GM18907 (cell line): Measurements from ENCODE around the gene CCNDBP1.
"Not testable (repeated sequence)": the region's sequence is repeated elsewhere in the genome, so short reads cannot be mapped to it uniquely, and the experiment has no call there.

Source experiments
- ATAC-seq: cut with Tn5 transposase; IDR thresholded peaks from one replicate; pipeline ENCODE4 v1.9.1; 2021; ENCODE audit warnings: mild to moderate bottlenecking, moderate library complexity; ENCODE audit not compliant: unreplicated experiment

Gene CCNDBP1

DNA sequence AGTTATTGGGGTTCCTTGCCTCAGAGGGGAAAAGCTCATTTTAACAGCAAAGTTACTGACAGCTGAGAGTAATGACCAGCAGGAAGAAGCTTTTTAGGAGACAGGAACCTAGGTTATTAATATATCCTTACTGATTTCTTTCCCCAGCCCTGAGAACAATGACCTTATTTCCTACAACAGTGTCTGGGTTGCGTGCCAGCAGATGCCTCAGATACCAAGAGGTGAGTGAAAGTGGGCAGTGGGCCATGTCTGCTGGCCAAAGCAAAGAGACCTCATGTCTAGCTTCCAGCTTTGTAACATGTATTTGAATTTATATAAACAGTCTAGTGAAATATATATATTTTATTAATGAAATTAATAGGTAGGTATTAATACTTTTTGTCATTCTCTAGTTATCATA is 5.0 kb downstream of the CCNDBP1 start:
- ATAC-seq: no peak

DNA sequence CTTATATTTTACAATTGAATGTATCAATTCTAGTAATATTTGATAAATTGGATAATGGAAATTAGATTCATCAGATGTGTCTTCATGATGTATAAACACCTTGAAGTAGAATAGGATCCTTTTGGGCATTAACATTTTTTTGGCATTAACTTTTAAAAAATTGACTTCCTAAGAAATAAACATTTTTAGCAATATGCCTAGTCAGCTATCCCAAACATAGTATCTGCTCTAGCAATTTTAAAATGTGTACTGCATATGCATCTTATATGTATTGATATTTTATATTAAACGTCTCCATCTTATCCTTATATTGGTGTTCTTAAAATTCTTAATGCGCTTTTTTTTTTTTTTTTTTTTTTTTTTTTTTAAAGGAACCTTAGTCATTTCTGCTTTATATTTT is 8.5 kb downstream of the CCNDBP1 start:
- ATAC-seq: no peak

DNA sequence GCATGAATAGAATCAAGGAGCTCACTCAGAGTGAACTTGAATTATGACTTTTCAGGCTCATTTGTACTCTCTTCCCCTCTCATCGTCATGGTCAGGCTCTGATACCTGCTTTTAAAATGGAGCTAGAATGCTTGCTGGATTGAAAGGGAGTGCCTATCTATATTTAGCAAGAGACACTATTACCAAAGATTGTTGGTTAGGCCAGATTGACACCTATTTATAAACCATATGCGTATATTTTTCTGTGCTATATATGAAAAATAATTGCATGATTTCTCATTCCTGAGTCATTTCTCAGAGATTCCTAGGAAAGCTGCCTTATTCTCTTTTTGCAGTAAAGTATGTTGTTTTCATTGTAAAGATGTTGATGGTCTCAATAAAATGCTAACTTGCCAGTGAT is 9.6 kb downstream of the CCNDBP1 start:
- ATAC-seq: no peak

DNA sequence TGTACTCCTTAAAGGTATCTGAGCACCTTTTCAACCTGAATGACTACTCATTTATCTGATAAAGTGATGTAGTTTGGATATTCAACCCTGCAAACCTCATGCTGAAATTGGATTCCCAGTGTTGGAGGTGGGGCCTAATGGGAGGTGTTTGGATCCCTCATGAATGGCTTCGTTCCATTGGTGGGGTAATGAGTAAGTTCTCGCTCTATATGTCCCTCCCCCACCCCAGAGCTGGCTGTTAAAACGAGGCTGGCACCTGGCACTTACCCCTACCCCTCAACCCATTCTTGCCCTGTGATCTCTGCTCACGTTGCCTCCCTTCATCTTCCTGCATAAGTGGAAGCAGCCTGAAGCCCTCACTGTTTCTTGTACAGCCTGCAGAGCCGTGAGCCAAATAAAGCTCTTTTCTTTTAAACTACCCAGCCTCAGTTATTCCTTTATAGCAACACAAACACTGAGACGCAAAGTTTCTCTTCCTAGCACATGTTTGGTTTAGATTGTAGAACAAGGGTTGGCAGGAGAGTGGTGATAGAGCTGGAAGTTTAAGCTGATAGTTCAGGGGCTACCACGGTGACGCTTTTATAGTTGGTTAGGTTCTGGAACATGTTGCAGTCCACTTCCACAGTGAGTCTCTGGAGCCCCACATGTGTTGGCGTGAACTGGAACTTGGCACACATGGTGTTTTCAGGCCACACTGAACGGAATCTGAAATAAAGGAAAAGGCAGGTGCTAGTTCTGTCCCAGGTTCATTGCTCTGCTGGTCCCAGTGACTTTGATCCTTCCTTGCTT is 11.8 kb downstream of the CCNDBP1 start:
- no peak for ATAC-seq

DNA sequence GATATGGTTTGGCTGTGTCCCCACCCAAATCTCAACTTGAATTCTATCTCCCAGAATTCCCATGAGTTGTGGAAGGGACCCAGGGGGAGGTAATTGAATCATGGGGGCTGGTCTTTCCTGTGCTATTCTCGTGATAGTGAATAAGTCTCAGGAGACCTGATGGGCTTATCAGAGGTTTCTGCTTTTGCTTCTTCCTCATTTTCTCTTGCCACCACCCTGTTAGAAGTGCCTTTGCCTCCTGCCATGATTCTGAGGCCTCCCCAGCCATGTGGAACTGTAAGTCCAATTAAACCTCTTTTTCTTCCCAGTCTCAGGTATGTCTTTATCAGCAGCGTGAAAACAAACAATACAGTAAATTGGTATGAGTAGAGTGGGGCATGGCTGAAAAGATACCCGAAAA is 12.6 kb downstream of the CCNDBP1 start:
- ATAC-seq: not testable (repeated sequence)

DNA sequence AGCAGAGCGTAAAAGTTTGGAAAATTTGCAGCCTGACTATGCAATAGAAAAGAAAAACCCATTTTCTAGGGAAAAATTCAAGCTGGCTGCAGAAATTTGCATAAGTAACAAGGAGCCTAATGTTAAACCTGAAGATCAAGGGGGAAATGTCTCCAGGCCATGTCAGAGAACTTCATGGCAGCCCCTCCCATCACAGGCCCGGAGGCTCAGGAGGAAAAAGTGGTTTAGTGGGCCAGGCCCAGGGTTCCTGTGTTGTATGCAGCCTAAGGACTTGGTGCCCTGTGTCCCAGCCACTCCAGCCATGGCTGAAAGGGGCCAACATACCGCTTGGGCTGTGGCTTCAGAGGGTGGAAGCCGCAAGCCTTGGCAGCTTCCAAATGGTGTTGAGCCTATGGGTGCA is 13.4 kb downstream of the CCNDBP1 start:
- not testable (repeated sequence) for ATAC-seq

DNA sequence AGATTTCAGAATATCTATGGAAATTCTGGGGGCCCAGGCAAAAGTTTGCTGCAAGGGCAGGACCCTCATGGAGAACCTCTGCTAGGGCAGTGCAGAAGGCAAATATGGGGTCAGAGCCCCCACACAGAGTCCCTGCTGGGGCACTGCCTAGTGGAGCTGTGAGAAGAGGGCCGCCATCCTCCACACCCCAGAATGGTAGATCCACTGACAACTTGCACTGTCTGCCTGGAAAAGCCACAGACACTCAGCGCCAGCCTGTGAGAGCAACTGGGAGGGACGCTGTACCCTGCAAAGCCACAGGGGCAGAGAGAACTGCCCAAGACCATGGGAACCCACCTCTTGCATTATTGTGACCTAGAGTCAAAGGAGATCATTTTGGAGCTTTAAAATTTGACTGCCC is 13.8 kb downstream of the CCNDBP1 start:
- ATAC-seq: no peak

DNA sequence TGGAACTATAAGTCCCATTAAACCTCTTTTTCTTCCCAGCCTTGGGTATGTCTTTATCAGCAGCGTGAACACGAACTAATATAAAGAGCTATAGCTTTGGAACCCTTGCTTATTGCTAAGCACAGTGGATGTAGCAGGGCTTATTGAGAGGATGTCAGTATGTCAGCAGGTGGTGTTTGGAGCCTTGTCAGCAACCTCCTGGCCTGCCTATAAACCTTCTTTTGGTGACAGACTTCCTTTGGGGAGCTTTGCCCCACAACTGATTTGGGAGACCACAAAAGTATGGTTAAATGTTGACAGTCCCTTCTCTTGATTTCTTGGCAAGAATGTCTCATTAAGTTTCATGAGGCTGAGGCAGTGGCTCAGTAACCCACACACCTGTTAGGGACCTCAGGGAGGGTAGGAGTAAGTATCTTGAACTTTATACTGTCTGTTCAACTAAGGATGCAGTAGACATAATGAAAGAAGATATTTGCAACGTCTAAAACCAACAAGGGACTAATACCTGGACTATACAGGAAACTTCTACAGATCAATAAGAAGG is 14.8 kb downstream of the CCNDBP1 start:
- no peak for ATAC-seq

DNA sequence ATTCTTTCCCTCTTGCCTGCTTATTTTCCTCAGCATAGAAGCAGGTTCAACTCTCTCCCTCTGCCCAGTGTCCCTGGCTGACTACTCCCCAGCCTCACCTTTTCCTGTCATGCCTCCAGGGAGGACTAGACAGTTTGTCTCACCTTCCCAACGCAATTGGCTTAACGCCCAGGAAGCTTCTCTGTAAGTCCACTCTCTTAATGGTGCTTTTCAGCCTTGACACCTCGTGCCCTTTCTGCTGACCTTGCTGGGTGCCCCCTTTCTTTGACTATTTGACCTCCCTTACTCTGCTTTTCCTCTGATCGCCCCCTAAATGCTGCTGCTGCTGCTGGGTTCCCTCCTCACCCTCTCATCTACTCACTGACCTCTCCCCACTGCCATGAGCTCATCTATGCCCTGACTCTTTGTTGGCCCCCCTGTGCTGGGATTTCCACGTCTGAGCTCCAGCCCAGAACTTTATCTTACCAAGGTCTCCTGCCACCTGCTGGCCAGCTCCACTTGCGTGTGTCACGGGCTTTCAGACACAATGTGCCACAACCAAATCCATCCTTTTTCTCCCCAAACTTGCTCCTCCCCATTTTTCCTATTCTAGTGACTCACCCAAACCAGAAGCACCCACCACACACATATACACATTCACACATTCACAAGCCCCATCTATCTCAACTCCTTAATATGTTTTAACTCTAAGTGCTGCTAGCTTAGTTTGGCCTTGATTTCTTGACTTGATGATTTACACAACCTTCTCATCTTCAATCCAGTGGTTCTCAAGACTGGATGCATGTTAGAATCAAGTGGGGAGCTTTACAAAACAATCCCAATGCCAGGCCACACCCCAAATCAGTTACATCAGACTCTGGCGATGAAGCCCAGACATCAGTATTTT is 19.1 kb downstream of the CCNDBP1 start:
- ATAC-seq: no peak

DNA sequence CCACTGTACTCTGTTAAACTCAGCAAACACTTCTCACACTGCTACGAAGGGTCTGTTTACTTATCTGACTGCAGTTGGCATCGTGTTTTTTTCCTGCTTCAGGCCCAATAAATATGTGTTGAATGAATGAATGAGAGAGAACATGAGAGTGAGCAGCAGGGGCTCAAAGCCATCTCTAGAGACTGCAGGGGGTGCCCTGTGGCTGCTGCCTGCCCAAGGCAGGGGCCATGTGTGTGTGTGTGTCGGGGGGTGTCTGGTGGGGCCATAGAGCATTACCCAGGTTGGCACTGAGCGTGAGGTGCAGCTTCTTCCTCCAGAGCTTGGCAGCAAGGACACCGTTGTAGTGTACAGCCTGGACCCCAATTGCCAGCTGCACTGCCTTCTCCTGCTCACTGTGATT is 20.9 kb downstream of the CCNDBP1 start:
- no peak for ATAC-seq

DNA sequence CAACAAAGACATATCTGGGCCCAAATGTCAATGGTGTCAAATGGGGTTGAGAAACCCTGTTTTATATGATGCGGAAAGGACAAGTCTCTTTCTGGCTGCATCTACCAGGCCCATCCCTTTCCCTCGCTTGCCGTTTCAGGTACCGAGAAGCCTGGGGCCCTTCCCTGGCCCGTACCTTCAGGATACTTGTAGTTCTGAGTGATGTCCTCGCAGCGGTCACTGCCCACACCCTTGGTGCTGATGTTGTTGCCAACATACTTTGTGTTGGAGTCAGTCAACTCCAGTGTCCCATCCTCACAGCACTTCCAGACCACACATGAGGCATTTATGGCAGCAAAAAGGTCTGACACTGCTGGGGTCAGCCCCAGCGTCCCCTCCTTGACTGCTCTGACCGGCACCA is 21.8 kb downstream of the CCNDBP1 start:
- ATAC-seq: no peak

DNA sequence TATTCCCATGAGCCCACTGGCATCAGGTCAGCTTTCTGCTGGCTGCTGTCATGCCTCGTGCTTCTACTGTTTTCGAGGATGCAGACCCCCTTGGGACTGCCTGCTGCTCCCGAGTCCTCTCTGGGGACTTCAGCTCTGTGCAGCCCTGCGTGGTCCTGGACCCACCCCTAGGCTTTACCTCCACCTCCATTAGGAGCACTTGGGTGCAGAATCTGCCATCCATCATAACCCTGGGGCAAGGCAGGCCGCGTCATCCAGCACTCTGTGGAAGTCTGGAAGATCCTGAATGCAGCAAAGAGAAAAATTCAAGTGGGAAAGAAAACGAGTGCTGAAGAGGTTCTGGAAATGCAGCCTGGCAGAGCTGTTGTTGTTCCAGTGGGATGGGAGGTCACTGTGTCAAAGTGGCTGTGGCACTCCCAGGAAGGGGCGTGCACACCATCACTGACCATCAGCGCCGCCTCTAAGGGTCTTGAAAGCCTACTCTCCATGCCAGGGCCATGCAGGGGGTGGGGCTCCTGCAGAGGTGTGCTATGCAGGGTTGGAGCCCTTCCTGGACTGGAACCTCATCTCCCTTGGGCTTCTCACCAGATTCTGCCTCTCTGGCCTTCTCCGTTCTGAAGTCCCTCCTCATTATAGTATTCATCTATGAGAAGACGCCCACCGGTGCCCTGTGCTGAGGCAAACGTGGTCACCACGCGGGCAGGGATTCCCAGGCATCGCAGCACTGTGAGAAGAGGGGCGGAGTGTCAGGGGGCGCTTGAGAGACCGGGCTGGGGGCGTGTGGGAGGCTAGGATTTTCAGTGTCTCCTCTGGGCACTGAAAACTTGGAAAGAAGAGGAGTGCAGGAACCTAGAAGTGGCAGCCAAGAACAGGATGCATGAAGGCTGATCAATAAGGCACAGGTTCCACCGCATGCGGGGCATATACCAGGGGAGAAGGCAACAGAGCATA is 23.1 kb downstream of the CCNDBP1 start:
- ATAC-seq: no peak

DNA sequence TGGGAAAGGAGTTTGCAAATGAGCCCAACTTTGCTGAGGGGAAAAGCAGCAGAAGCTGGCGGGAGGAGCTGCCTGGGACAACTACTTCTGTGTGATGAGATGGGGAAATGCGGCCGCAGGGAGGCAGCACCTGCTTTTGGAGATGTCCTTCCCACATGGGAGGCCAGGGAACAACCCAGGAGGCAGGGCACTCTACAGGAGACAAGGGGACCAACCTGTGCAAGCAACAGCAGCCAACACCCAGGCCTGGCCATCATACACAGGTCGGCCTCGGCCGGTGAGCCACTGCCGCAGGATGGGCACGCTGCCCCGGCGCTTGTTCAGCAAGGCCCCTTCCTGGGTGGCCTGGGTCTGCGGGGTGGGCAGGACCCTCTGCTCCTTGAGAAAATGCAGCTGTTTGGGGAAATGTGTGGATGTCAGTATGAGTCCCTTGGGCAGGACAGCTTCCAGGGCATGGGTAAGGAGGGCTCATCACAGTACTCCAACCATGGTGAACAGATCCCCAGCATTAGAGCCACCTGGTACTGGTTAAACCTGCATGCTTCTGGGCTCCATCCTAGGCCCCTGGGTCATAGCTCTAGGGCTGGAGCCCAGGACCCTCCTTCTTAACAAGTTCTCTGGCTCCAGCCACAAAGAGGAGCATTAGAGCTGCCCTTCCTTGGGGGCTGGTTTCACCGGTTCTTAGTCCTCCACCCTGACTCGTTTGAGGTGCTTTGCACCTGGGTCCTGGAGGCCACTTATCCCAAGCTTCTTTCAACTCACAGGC is 24.0 kb downstream of the CCNDBP1 start:
- no peak for ATAC-seq

DNA sequence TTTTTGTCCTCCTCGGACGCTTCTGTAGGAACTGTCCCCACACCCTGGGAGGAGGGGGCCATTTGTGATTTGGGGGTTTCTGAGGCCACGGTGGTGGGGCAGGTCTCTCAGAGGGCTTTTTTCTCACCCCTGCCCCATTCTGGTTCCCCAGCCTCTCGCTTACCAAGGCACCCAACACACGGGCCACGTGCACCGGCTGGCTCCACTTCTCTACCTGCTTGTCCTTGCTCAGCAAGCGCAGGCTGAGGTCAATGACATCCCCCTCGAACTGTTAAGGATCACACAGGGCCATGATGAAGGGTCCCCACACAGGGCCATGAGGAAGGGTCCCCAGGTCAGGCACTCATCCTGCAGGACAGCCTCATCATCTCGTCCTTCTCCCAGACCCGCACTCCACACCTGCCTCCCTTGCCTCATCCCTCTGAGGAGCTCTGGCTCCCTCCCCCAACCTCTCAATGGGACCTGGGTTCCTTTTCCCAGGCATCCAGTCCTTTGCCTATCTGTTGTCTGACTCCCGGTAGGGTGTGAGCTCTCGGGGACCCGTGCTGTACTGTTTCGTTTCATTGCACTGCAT is 25.1 kb downstream of the CCNDBP1 start:
- ATAC-seq: no peak

DNA sequence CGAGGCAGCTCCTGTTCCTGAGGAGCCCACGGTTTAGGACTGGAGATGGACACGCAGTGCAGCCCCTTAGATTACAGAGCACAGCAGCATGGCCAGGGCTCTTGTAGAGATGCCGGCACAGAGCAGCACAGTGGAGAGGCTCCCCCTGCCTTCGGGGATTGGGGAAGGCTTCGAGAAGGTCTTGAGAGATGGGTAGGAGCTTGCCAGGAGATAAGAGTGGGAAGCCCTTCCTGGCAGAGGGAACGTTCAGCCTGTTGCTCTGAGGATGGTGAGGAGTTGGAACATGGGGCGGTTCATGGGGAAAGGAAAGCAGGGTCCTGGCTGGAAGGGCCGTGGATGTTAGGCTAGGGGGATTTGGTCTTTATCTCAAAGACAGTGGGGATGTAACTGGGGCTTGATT is 25.6 kb downstream of the CCNDBP1 start:
- ATAC-seq: no peak

DNA sequence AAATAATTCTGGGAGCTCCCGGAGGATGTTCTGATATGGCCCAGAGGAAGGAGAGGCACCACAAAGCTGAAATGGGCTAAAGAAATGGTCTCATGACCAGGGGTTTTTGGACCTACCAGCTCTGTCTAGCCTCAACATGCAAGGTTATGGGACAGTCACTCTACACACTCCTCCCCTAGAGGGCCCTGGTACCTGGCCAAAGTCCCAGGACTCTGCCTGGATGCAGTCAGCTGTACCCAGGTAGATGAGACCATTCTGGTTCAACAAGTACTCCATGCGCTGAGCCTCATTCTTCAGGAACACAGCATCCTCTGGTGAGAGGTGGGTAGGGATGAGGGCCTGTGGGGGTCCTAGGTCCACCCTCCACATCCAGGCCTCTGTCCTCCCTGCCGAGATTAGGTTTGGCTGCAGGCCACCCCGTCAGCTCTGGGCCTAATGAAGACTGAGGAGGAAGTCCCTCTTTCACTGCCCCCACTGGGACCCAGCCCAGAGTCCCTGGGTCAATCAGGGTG is 26.1 kb downstream of the CCNDBP1 start:
- no peak for ATAC-seq

DNA sequence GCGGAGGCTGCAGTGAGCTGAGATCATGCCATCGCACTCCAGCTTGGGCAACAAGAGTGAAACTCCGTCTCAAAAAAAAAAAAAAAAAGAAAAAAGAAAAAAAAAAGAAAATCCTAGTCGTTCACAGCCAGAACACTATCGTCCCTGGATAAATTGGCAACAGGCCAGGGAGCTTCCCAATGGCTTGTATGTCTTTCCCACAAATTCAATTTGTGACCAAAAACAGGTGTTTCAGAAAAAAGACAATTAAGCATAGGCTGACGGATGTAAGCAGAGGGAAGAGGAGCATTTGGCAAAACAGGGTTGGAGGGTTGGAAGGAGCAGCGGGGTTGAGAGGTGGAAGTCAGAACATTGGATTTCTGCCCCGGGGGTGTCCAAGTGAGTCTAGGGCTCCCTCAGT is 27.1 kb downstream of the CCNDBP1 start:
- ATAC-seq: no peak

DNA sequence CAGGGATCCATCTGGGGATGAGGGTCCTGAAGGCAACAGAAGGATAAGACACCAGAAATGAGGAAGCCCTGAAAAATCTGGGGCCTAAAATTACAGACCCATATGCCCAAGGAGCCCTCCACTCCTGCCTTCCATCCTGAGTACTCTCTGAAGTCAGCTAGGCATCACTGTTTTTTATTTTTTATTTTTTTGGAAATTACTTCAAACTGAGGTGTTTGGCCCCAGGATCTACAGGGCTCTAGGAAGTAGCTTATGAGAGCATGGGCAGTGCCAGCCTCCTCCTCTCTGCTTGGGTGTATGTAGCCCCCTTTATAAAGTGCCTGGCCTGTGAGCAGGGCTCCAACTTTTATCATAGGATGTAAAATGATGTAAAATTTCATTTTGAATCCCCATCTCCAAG is 27.7 kb downstream of the CCNDBP1 start:
- ATAC-seq: no peak

DNA sequence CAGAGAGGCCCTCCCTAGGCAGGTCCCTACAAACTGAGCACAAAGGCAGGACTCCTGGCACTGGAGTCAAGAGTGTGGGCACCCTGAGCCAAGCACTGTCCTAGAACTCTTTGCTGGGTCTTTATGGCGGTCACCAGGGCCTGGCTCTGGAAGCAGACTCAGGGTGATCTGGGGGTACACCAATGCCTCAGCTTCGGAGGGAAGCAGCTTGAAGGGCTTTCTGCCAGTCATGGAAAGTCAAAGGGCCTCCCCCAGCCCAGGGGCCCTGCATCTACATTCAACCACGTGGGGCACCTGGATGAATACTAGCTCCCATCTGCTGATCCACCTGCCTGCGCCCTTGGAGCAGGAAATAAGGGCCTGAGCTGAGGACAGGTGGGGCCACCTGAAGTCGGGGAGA is 28.3 kb downstream of the CCNDBP1 start:
- no peak for ATAC-seq

DNA sequence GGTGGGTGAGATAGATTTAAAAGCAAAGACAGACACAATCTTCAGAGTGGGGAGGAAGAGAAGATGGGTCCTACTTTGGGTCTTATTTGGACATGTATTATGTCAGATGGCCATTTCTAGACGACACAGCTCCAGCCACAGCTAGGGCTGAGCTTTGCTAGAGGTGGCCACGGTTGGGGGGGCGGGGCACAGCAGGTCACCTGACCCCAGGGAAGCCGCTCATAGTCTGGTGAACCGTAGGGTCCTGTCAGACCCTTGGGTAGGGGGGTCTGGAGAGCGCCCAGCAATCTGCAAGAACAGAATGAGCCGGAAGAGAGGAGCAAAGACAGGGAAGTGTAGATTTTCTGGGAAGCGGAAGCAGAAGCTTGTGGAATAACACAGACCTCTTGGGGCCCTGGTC is 29.0 kb downstream of the CCNDBP1 start:
- ATAC-seq: no peak
